Epidermal melanocyte (primary cell): ENCODE data around the gene PARP15.
"Not testable (repeated sequence)": the region's sequence is repeated elsewhere in the genome, so short reads cannot be mapped to it uniquely, and the experiment has no call there.

Experiments
- DNase-seq: peaks from one replicate; pipeline ENCODE4 v3.0.0; 2011; ENCODE audit warnings: low spot score; ENCODE audit not compliant: insufficient read length

The PARP15 gene

GRCh38 chr3:122618614-122619013 is 41.2 kb downstream of the PARP15 start:
- no peak for DNase-seq

GRCh38 chr3:122619040-122619439 is 41.6 kb downstream of the PARP15 start:
- DNase-seq: no peak

GRCh38 chr3:122620399-122620798 is 42.9 kb downstream of the PARP15 start:
- DNase-seq: no peak

- DNase-seq: no peak
Observed at GRCh38 chr3:122621112-122621511, 43.7 kb downstream of the PARP15 start.

GRCh38 chr3:122623031-122623829 is 45.8 kb downstream of the PARP15 start:
- DNase-seq: no peak

- no peak for DNase-seq
Observed at GRCh38 chr3:122626515-122627180, 49.2 kb downstream of the PARP15 start.

- DNase-seq: no peak
Observed at GRCh38 chr3:122627301-122627700, 49.9 kb downstream of the PARP15 start.

GRCh38 chr3:122628567-122628966 is 51.1 kb downstream of the PARP15 start:
- no peak for DNase-seq

GRCh38 chr3:122629763-122630162 is 52.3 kb downstream of the PARP15 start:
- no peak for DNase-seq

- no peak for DNase-seq
Observed at GRCh38 chr3:122635789-122636188, 58.3 kb downstream of the PARP15 start.

- DNase-seq: no peak
Observed at GRCh38 chr3:122636697-122637096, 59.2 kb downstream of the PARP15 start.

GRCh38 chr3:122640437-122640999 is 63.1 kb downstream of the PARP15 start:
- DNase-seq: no peak

- no peak for DNase-seq
Observed at GRCh38 chr3:122642935-122643334, 65.5 kb downstream of the PARP15 start.

GRCh38 chr3:122646146-122646988 is 68.9 kb downstream of the PARP15 start:
- no peak for DNase-seq

- DNase-seq: not testable (repeated sequence)
Observed at GRCh38 chr3:122651233-122651907, 73.9 kb downstream of the PARP15 start.

- not testable (repeated sequence) for DNase-seq
Observed at GRCh38 chr3:122651962-122652361, 74.5 kb downstream of the PARP15 start.

GRCh38 chr3:122658336-122658735 is 80.9 kb downstream of the PARP15 start:
- not testable (repeated sequence) for DNase-seq

- DNase-seq: no peak
Observed at GRCh38 chr3:122660297-122660974, 83.0 kb downstream of the PARP15 start.

GRCh38 chr3:122661633-122662032 is 84.2 kb downstream of the PARP15 start:
- no peak for DNase-seq

GRCh38 chr3:122662505-122662904 is 85.1 kb downstream of the PARP15 start:
- DNase-seq: no peak
